ENCODE data around the gene KIAA1671. TPM values are rescaled to one million over a fixed set of nuclear protein-coding genes. Genes with fewer than 3 reads are reported as not detected.

The KIAA1671 gene
- total and polyA plus RNA-seq, 4 donors: 8.7 to 35.9 (median 19.1) TPM

- no peak overlapping the region for H3K9ac ChIP-seq (ENCODE audit: low read depth in 1 of 2, low read length in 2 of 2)
- WGBS: 58% methylated on average over 16 of the region's 16 CpGs
- TF ChIP-seq RXRA (IDR thresholded peaks at IDR 0.05): peak in 1 of 2 donors; percentile 41
- TF ChIP-seq, protein P1, sequence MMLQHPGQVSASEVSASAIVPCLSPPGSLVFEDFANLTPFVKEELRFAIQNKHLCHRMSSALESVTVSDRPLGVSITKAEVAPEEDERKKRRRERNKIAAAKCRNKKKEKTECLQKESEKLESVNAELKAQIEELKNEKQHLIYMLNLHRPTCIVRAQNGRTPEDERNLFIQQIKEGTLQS (IDR thresholded peaks at IDR 0.05): no peak
- DNase-seq (ENCODE audit: low spot score): no peak
- H3K4me1 ChIP-seq (ENCODE audit: control insufficient read depth in 4 of 4, insufficient read depth in 4 of 4, low read length in 3 of 4): peaks cover 22 to 55% (median 41%) of the 10 kb centered on the region in 4 donors
- H3K27me3 ChIP-seq (ENCODE audit: control insufficient read depth in 4 of 4, insufficient read depth in 4 of 4, low read length in 3 of 4): no peaks in the 10 kb centered on the region
- H3K4me3 ChIP-seq (ENCODE audit: low read depth in 1 of 3, low read length in 3 of 3): no peak overlapping the region
- H3K27ac ChIP-seq (ENCODE audit: low read depth in 1 of 2, low read length in 2 of 2): peak overlapping the region; percentile 90
- H3K36me3 ChIP-seq (ENCODE audit: control insufficient read depth in 4 of 4, insufficient read depth in 3 of 4, low read depth in 1 of 4, low read length in 3 of 4): peaks cover 5 to 23% (median 16%) of the 10 kb centered on the region in 4 donors
- no peaks in the 10 kb centered on the region for H3K9me3 ChIP-seq (ENCODE audit: control insufficient read depth in 4 of 4, low read length in 3 of 4)
Observed at GRCh38 chr22:25170426-25170980, 218.0 kb downstream of the KIAA1671 start.

DNA sequence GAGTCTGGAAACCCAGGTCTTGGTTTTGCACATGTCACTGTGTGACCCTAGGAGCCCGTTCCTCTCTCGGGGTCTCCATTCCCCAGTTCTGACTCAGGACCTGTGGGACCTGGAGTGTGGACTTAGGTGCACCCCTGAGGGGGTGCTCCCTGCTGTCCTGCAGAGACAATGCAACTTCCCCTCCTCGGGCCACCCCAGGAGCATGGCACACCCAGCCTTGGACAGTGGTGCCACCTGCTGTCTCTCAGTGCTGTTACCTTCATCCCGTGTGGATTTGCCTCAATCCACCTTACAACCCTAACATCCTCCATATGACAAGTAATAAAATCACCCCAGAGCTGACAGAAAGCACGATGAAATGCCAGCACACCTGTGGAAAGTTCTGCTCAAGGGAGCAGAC is 219.6 kb downstream of the KIAA1671 start:
- DNase-seq (ENCODE audit: low spot score): no peak
- peaks cover 10 to 39% (median 29%) of the 10 kb centered on the region in 4 donors for H3K36me3 ChIP-seq (ENCODE audit: control insufficient read depth in 4 of 4, insufficient read depth in 3 of 4, low read depth in 1 of 4, low read length in 3 of 4)
- WGBS: 54% methylated on average over 5 of the region's 5 CpGs

More for the DNA sequence above, 219.6 kb downstream of the KIAA1671 start:
- Histone ChIP-seq H3K27ac (ENCODE audit: low read depth in 1 of 2, low read length in 2 of 2) (no peak overlapping the region), H3K9me3 (ENCODE audit: control insufficient read depth in 4 of 4, low read length in 3 of 4) (no peaks in the 10 kb centered on the region), H3K4me1 (ENCODE audit: control insufficient read depth in 4 of 4, insufficient read depth in 4 of 4, low read length in 3 of 4) (peaks cover 11 to 39% (median 27%) of the 10 kb centered on the region in 4 donors), H3K4me3 (ENCODE audit: low read depth in 1 of 3, low read length in 3 of 3) (no peak overlapping the region), H3K9ac (ENCODE audit: low read depth in 1 of 2, low read length in 2 of 2) (no peak overlapping the region), H3K27me3 (ENCODE audit: control insufficient read depth in 4 of 4, insufficient read depth in 4 of 4, low read length in 3 of 4) (no peaks in the 10 kb centered on the region)
- TF ChIP-seq JUND (IDR thresholded peaks at IDR 0.05) (no peak), RXRA (IDR thresholded peaks at IDR 0.05) (peak in 1 of 2 donors; percentile 12), RAD21 (IDR thresholded peaks at IDR 0.05) (peak; percentile 83 to 94), NR2F2 (IDR thresholded peaks at IDR 0.05) (no peak), CTCF (IDR thresholded peaks at IDR 0.05; ENCODE audit: low read depth, low read length, missing input control) (peak; percentile 64)
- TF ChIP-seq, protein P2, sequence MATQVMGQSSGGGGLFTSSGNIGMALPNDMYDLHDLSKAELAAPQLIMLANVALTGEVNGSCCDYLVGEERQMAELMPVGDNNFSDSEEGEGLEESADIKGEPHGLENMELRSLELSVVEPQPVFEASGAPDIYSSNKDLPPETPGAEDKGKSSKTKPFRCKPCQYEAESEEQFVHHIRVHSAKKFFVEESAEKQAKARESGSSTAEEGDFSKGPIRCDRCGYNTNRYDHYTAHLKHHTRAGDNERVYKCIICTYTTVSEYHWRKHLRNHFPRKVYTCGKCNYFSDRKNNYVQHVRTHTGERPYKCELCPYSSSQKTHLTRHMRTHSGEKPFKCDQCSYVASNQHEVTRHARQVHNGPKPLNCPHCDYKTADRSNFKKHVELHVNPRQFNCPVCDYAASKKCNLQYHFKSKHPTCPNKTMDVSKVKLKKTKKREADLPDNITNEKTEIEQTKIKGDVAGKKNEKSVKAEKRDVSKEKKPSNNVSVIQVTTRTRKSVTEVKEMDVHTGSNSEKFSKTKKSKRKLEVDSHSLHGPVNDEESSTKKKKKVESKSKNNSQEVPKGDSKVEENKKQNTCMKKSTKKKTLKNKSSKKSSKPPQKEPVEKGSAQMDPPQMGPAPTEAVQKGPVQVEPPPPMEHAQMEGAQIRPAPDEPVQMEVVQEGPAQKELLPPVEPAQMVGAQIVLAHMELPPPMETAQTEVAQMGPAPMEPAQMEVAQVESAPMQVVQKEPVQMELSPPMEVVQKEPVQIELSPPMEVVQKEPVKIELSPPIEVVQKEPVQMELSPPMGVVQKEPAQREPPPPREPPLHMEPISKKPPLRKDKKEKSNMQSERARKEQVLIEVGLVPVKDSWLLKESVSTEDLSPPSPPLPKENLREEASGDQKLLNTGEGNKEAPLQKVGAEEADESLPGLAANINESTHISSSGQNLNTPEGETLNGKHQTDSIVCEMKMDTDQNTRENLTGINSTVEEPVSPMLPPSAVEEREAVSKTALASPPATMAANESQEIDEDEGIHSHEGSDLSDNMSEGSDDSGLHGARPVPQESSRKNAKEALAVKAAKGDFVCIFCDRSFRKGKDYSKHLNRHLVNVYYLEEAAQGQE (IDR thresholded peaks at IDR 0.05): no peak

Data from liver (tissue), 9 donors.